HepG2 (cell line): Measurements from ENCODE around the gene PRKCG. TPM values are rescaled to one million over a fixed set of nuclear protein-coding genes. Genes with fewer than 3 reads are reported as not detected.

ENCODE experiments used
- CTCF ChIP-seq: sonication (generic); formaldehyde crosslinking; IDR thresholded peaks from 2 replicates; pipeline ENCODE4 v1.5.0; 2020; ENCODE audit warnings: mild to moderate bottlenecking, missing genetic modification reagents, moderate library complexity
- E2F1 ChIP-seq: sonication (generic); formaldehyde crosslinking; IDR thresholded peaks from 2 replicates; pipeline ENCODE4 v1.5.0; 2020; ENCODE audit warnings: missing genetic modification reagents
- ELF3 ChIP-seq: IDR thresholded peaks from 2 replicates; pipeline ENCODE4 v1.6.1; 2016; ENCODE audit warnings: missing genetic modification reagents, missing compliant biosample characterization
- GPN1 ChIP-seq: sonication (generic); formaldehyde crosslinking; IDR thresholded peaks from 2 replicates; pipeline ENCODE4 v1.5.1; 2020; ENCODE audit warnings: missing genetic modification reagents, borderline replicate concordance
- ISL2 ChIP-seq: sonication (generic); formaldehyde crosslinking; IDR thresholded peaks from 2 replicates; pipeline ENCODE4 v1.5.0; 2020; ENCODE audit warnings: missing genetic modification reagents
- JARID2 ChIP-seq: sonication (generic); formaldehyde crosslinking; IDR thresholded peaks from 2 replicates; pipeline ENCODE4 v1.8.1; 2023; ENCODE audit warnings: missing genetic modification reagents, inconsistent platforms; ENCODE audit not compliant: insufficient replicate concordance
- MED13 ChIP-seq: sonication (generic); formaldehyde crosslinking; IDR thresholded peaks from 2 replicates; pipeline ENCODE4 v1.5.0; 2020; ENCODE audit warnings: missing genetic modification reagents
- MLX ChIP-seq: IDR thresholded peaks from 2 replicates; pipeline ENCODE4 v1.6.1; 2016
- PRPF4 ChIP-seq: fragments of 200-400 bp; formaldehyde crosslinking; IDR thresholded peaks from 2 replicates; pipeline ENCODE4 v1.6.1; 2016; ENCODE audit warnings: low read length, low read depth; ENCODE audit not compliant: poor library complexity, severe bottlenecking
- RORA ChIP-seq: sonication (generic); formaldehyde crosslinking; IDR thresholded peaks from 2 replicates; pipeline ENCODE4 v1.5.0; 2020; ENCODE audit warnings: mild to moderate bottlenecking, missing genetic modification reagents, moderate library complexity
- SMAD1 ChIP-seq: sonication (generic); formaldehyde crosslinking; IDR thresholded peaks from 2 replicates; pipeline ENCODE4 v1.4.0; 2020; ENCODE audit warnings: missing genetic modification reagents, low read depth, mild to moderate bottlenecking, borderline replicate concordance
- SMYD3 ChIP-seq: sonication (generic); formaldehyde crosslinking; IDR thresholded peaks from 2 replicates; pipeline ENCODE4 v1.8.1; 2023; ENCODE audit warnings: mild to moderate bottlenecking, missing genetic modification reagents
- TRIM22 ChIP-seq: fragments of 450-650 bp; IDR thresholded peaks from 2 replicates; pipeline ENCODE4 v1.6.1; 2017
- ZBTB43 ChIP-seq: sonication (generic); formaldehyde crosslinking; conservative IDR thresholded peaks from 2 replicates; pipeline ENCODE4 v1.4.0; 2020; ENCODE audit warnings: missing genetic modification reagents
- ZFP37 ChIP-seq: sonication (generic); formaldehyde crosslinking; IDR thresholded peaks from 2 replicates; pipeline ENCODE4 v1.4.0; 2020; ENCODE audit warnings: missing genetic modification reagents, borderline replicate concordance
- ZGPAT ChIP-seq: IDR thresholded peaks from 2 replicates; pipeline ENCODE4 v1.6.1; 2016; ENCODE audit warnings: mild to moderate bottlenecking
- ZNF10 ChIP-seq: sonication (generic); formaldehyde crosslinking; IDR thresholded peaks from 2 replicates; pipeline ENCODE4 v1.4.0; 2020; ENCODE audit warnings: mild to moderate bottlenecking, low read depth, missing genetic modification reagents, borderline replicate concordance
- ZNF121 ChIP-seq: sonication (generic); formaldehyde crosslinking; IDR thresholded peaks from 2 replicates; pipeline ENCODE4 v1.5.0; 2020; ENCODE audit warnings: mild to moderate bottlenecking, missing genetic modification reagents
- ZNF335 ChIP-seq: sonication (generic); formaldehyde crosslinking; IDR thresholded peaks from 2 replicates; pipeline ENCODE4 v1.4.0; 2020; ENCODE audit warnings: missing genetic modification reagents
- ZNF484 ChIP-seq: sonication (generic); formaldehyde crosslinking; IDR thresholded peaks from 2 replicates; pipeline ENCODE4 v1.5.1; 2020; ENCODE audit warnings: mild to moderate bottlenecking, low read depth, missing genetic modification reagents, borderline replicate concordance
- ZSCAN29 ChIP-seq: sonication (generic); formaldehyde crosslinking; conservative IDR thresholded peaks from 2 replicates; pipeline ENCODE4 v1.4.0; 2020; ENCODE audit warnings: mild to moderate bottlenecking, missing genetic modification reagents
- ZSCAN30 ChIP-seq: sonication (generic); formaldehyde crosslinking; IDR thresholded peaks from 2 replicates; pipeline ENCODE4 v1.5.0; 2020; ENCODE audit warnings: mild to moderate bottlenecking, missing genetic modification reagents
- polyA plus RNA-seq, 8 experiments: library from polyadenylated mRNA; depleted of rRNA in 3 of 8; stranded (reverse) in 7 of 8; unstranded in 1 of 8; fragments of >200 nt; fragmentation: Illumina TruSeq in 4 of 8; extraction: Trizol in 4 of 8; gene quantifications; 2 replicates each; pipeline versions ENCODE4 v1.2.1 to v1.2.3, GENCODE V29; 2011 to 2016; ENCODE audit warnings: low read depth in 4 of 8, missing spikeins in 1 of 8, mixed read lengths in 1 of 8; ENCODE audit not compliant: insufficient read depth in 1 of 8
- total RNA-seq, 5 experiments: library from RNA; depleted of rRNA; stranded (reverse); fragments of >200 nt; fragmentation: Illumina TruSeq; extraction: Trizol; gene quantifications; 2 replicates each; pipeline ENCODE4 v1.2.3, GENCODE V29; 2016; ENCODE audit warnings: low read depth in 1 of 5

PRKCG gene
- total and polyA plus RNA-seq, 2 of the 13 experiments (the other 11 are each of a cell fraction or from before 2014, with no cell fraction given), result 0.02 to 0.03 TPM

- TF ChIP-seq CTCF (no peak), MLX (CRISPR knock-in tag) (no peak), ZSCAN30 (no peak), ZNF121 (CRISPR knock-in tag) (no peak), SMAD1 (CRISPR knock-in tag) (no peak), SMYD3 (no peak), ELF3 (CRISPR knock-in tag) (no peak), ZFP37 (CRISPR knock-in tag) (no peak), PRPF4 (no peak), TRIM22 (no peak), ZNF484 (no peak), ZGPAT (CRISPR knock-in tag) (peak; percentile 47; the same call in 1 of the 2 replicates), ZNF335 (CRISPR knock-in tag) (0 out of 2 replicates have a peak, but pooled peaks have one; percentile 32), ZNF10 (CRISPR knock-in tag) (no peak), MED13 (CRISPR knock-in tag) (no peak), ISL2 (CRISPR knock-in tag) (peak; percentile 41; the same call in 1 of the 2 replicates), JARID2 (CRISPR knock-in tag) (no peak), GPN1 (CRISPR knock-in tag) (no peak), E2F1 (peak; percentile 79; the same call in 1 of the 2 replicates), ZBTB43 (CRISPR knock-in tag) (no peak), ZSCAN29 (CRISPR knock-in tag) (no peak), RORA (CRISPR knock-in tag) (no peak)
These were observed 2.6 kb upstream of the PRKCG start (continued) for GRCh38 chr19:53879140-53880081.
